SK-N-MC (cell line): ENCODE measurements around the gene ZMYND15.

Experiments used
- EZH2 ChIP-seq: fragments of 200-600 bp; sonication (generic); IDR thresholded peaks from one replicate; pipeline ENCODE4 v1.6.1; 2017; ENCODE audit warnings: antibody characterized with exemption
- FOXP2 ChIP-seq: optimal IDR thresholded peaks from 2 replicates; pipeline ENCODE3; 2011; ENCODE audit warnings: mild to moderate bottlenecking, moderate library complexity; ENCODE audit not compliant: insufficient read depth; ENCODE audit errors: extremely low read length, control extremely low read depth
- POLR2AphosphoS5 ChIP-seq: IDR thresholded peaks from 2 replicates; pipeline ENCODE4 v1.6.1; 2012; ENCODE audit warnings: mild to moderate bottlenecking, low read depth, low read length, borderline replicate concordance

- TF ChIP-seq POLR2AphosphoS5 (no peak), EZH2 (no peak), FOXP2 (no peak)
Observed at GRCh38 chr17:4691686-4692085, 47.9 kb upstream of the ZMYND15 start.
